ENCODE results near the gene SIRT3.
"Not testable (repeated sequence)": the region's sequence is repeated elsewhere in the genome, so short reads cannot be mapped to it uniquely, and the experiment has no call there.

The SIRT3 gene

GRCh38 chr11:203056-203944 is 32.8 kb downstream of the SIRT3 start:
- no peak for DNase-seq (ENCODE audit: low spot score)

- no peak for DNase-seq (ENCODE audit: low spot score)
Measured at GRCh38 chr11:202490-202889, 33.7 kb downstream of the SIRT3 start.

- no peak for DNase-seq (ENCODE audit: low spot score)
Measured at GRCh38 chr11:201966-202365, 34.2 kb downstream of the SIRT3 start.

- DNase-seq (ENCODE audit: low spot score), result no peak
Measured at GRCh38 chr11:200224-201003, 35.7 kb downstream of the SIRT3 start.

- DNase-seq (ENCODE audit: low spot score), result no peak
Measured at GRCh38 chr11:199782-200181, 36.4 kb downstream of the SIRT3 start.

GRCh38 chr11:199004-199581 is 37.0 kb downstream of the SIRT3 start:
- DNase-seq (ENCODE audit: low spot score), result no peak

- DNase-seq (ENCODE audit: low spot score), result no peak
Measured at GRCh38 chr11:198236-198806, 37.8 kb downstream of the SIRT3 start.

GRCh38 chr11:197741-198235 is 38.4 kb downstream of the SIRT3 start:
- no peak for DNase-seq (ENCODE audit: low spot score)

- no peak for DNase-seq (ENCODE audit: low spot score)
Measured at GRCh38 chr11:196786-197731, 39.1 kb downstream of the SIRT3 start.

- not testable (repeated sequence) for DNase-seq (ENCODE audit: low spot score)
Measured at GRCh38 chr11:193481-193880, 42.7 kb downstream of the SIRT3 start.

- not testable (repeated sequence) for DNase-seq (ENCODE audit: low spot score)
Measured at GRCh38 chr11:192674-193128, 43.4 kb downstream of the SIRT3 start, which contains the start of gene SCGB1C1. Gene SCGB1C1, plus strand, starts transcription at chr11:193078. Its CDS starts 22 bp downstream, at chr11:193100.

- DNase-seq (ENCODE audit: low spot score), result not testable (repeated sequence)
Measured at GRCh38 chr11:191490-192478, 44.4 kb downstream of the SIRT3 start.

GRCh38 chr11:190546-190945 is 45.6 kb downstream of the SIRT3 start:
- DNase-seq (ENCODE audit: low spot score), result not testable (repeated sequence)

GRCh38 chr11:189843-190311 is 46.3 kb downstream of the SIRT3 start:
- not testable (repeated sequence) for DNase-seq (ENCODE audit: low spot score)

- not testable (repeated sequence) for DNase-seq (ENCODE audit: low spot score)
Measured at GRCh38 chr11:189200-189783, 46.9 kb downstream of the SIRT3 start.

- DNase-seq (ENCODE audit: low spot score), result not testable (repeated sequence)
Measured at GRCh38 chr11:180242-180641, 55.9 kb downstream of the SIRT3 start.
